Panc1 (cell line): ENCODE results near the gene RABL6. TPM values are rescaled to one million over a fixed set of nuclear protein-coding genes. Genes with fewer than 3 reads are reported as not detected.

Experiments
- ATAC-seq: fragments of 200-7000 bp; cut with Tn5 transposase; 2 replicates; pipeline ENCODE4 v1.9.1; 2020; ENCODE audit warnings: mild to moderate bottlenecking, moderate library complexity
- BruUV-seq: library from RNA; stranded (reverse); fragments of 400-500 nt; replicated peaks from 2 replicates; lab custom pipeline; 2021; lab: Mats Ljungman, UMichigan
- CTCF ChIA-PET: fragments of 300-600 bp; sonication (Branson Sonifier 250); formaldehyde crosslinking; loops from one replicate; lab custom pipeline; 2022; ENCODE audit warnings: antibody characterized with exemption; lab: Charles Lee
- POLR2A ChIA-PET: fragments of 300-600 bp; sonication (Branson Sonifier 250); formaldehyde crosslinking; loops from one replicate; lab custom pipeline; 2022; ENCODE audit warnings: antibody characterized with exemption; lab: Charles Lee
- DNase-seq: peaks from one replicate; pipeline ENCODE4 v3.0.0-alpha.2; 2010; ENCODE audit warnings: low read depth, low spot score
- H3K27ac ChIP-seq: 2 replicates; pipeline ENCODE4 v1.5.1; 2011; ENCODE audit warnings: mild to moderate bottlenecking, low read length, inconsistent platforms
- H3K27me3 ChIP-seq: fragments of 200-500 bp; sonication (Bioruptor generic); 2 replicates; pipeline ENCODE4 v1.6.0; 2014; ENCODE audit warnings: low read length, inconsistent platforms; ENCODE audit not compliant: control insufficient read depth, insufficient read depth
- H3K36me3 ChIP-seq: fragments of 200-500 bp; sonication (Bioruptor generic); 2 replicates; pipeline ENCODE4 v1.5.1; 2014; ENCODE audit warnings: inconsistent platforms, mild to moderate bottlenecking, low read length, moderate library complexity; ENCODE audit not compliant: control insufficient read depth, insufficient read depth
- H3K4me1 ChIP-seq: 2 replicates; pipeline ENCODE4 v1.5.1; 2011; ENCODE audit warnings: inconsistent platforms, mild to moderate bottlenecking, low read length, moderate library complexity; ENCODE audit not compliant: control insufficient read depth, insufficient read depth
- H3K4me3 ChIP-seq, 2 experiments: 2 replicates each; pipeline ENCODE4 v1.5.1; 2011 to 2012; ENCODE audit warnings: low read depth in 2 of 2, low read length in 2 of 2, mild to moderate bottlenecking in 2 of 2, inconsistent platforms in 1 of 2, moderate library complexity in 1 of 2
- H3K9me3 ChIP-seq: fragments of 200-500 bp; sonication (Bioruptor generic); 2 replicates; pipeline ENCODE4 v1.5.1; 2014; ENCODE audit warnings: low read depth, mild to moderate bottlenecking, inconsistent platforms, low read length, moderate library complexity; ENCODE audit not compliant: control insufficient read depth, insufficient read depth
- POLR2AphosphoS5 ChIP-seq: IDR thresholded peaks from 2 replicates; pipeline ENCODE4 v1.6.1; 2012; ENCODE audit warnings: mild to moderate bottlenecking, low read depth, low read length, moderate library complexity
- SIN3A ChIP-seq: IDR thresholded peaks from 2 replicates; pipeline ENCODE4 v1.6.1; 2012; ENCODE audit warnings: low read depth, mild to moderate bottlenecking, low read length, moderate library complexity, borderline replicate concordance; ENCODE audit not compliant: insufficient read depth
- TCF7L2 ChIP-seq: IDR thresholded peaks from 2 replicates; pipeline ENCODE4 v1.6.1; 2011; ENCODE audit warnings: mild to moderate bottlenecking, low read depth, low read length, inconsistent platforms
- in situ Hi-C: cut with HindIII; loops from 2 replicates; pipeline ENCODE4 v1.10.0; 2016; ENCODE audit warnings: low sequenced_read_pairs, low pct_unique_long_range_greater_than_20kb
- intact Hi-C: fragments of 100-400 bp; cut with micrococcal nuclease; formaldehyde crosslinking; loops from one replicate; pipeline ENCODE4 v1.10.0; 2022; ENCODE audit not compliant: unreplicated experiment
- total RNA-seq: library from RNA; stranded (reverse); gene quantifications from one replicate; pipeline ENCODE4 v1.2.1, GENCODE V29; 2021; ENCODE audit not compliant: unreplicated experiment
- TF ChIP-seq, protein P1 (sequence below), 2 experiments: IDR thresholded peaks; 2 replicates each; pipeline ENCODE4 v1.6.1; 2011 to 2012; ENCODE audit warnings: low read depth in 2 of 2, control low read depth in 1 of 2, low read length in 1 of 2, mild to moderate bottlenecking in 1 of 2, moderate library complexity in 1 of 2; ENCODE audit not compliant: insufficient read depth in 1 of 2
- TF ChIP-seq, protein P2 (sequence below): fragments of 450-650 bp; IDR thresholded peaks from 2 replicates; pipeline ENCODE4 v1.5.1; 2017; ENCODE audit warnings: mild to moderate bottlenecking

RABL6 gene
- total RNA-seq, 1 experiment from 2014 or later: 106 TPM

DNA sequence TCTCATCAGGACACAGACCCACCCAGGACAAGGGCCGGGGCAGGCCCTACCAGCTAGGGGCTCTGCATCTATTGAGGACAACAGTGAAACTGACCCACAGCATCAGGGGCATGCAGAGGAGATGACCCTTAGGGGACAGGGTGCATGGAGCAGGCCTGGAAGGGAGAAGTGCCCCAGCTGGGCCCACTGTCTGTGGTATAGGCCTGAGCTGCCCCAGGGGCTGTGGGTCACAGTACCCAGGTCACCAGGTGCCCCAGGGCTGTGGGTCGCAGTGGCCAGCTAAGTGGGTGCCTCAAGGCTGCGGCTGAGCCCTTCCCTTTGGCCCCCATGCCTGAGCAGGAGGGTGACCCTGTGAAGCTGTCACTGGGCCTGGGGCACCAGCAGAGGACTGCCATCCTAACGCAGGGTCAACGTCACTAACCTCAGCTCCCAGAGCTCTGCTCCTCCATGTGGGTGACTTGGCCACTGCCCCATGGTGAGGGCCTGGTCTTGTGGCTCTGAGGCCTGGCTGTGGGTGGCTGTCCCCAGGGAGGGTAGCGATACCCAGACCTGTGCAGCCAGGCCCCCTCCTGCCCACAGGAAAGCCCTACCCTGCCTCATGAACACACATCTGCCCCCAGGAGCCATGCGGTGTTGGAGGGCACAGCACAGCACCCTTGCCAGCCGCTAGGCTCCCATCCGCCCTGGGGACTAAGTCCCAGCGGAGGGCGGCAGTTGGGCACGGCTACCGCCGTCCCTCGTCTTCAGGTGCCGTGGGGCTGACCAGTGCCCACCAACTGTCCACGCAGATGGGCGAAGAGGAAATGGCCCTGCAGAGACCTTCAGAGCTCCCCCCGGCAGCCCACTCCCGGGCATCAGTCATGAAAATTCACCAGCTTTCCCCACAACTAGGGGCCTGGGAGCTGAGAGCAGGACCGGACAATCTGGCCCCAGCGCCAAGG lies 53.5 kb downstream of the RABL6 start:
- ATAC-seq (no peak), DNase-seq (no peak)
- H3K4me3 ChIP-seq: no peak overlapping the region
- TF ChIP-seq SIN3A (no peak), POLR2AphosphoS5 (no peak; the same call in 1 of the 2 replicates), TCF7L2 (no peak)
- TF ChIP-seq, protein P1, sequence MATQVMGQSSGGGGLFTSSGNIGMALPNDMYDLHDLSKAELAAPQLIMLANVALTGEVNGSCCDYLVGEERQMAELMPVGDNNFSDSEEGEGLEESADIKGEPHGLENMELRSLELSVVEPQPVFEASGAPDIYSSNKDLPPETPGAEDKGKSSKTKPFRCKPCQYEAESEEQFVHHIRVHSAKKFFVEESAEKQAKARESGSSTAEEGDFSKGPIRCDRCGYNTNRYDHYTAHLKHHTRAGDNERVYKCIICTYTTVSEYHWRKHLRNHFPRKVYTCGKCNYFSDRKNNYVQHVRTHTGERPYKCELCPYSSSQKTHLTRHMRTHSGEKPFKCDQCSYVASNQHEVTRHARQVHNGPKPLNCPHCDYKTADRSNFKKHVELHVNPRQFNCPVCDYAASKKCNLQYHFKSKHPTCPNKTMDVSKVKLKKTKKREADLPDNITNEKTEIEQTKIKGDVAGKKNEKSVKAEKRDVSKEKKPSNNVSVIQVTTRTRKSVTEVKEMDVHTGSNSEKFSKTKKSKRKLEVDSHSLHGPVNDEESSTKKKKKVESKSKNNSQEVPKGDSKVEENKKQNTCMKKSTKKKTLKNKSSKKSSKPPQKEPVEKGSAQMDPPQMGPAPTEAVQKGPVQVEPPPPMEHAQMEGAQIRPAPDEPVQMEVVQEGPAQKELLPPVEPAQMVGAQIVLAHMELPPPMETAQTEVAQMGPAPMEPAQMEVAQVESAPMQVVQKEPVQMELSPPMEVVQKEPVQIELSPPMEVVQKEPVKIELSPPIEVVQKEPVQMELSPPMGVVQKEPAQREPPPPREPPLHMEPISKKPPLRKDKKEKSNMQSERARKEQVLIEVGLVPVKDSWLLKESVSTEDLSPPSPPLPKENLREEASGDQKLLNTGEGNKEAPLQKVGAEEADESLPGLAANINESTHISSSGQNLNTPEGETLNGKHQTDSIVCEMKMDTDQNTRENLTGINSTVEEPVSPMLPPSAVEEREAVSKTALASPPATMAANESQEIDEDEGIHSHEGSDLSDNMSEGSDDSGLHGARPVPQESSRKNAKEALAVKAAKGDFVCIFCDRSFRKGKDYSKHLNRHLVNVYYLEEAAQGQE (IDR thresholded peaks at IDR 0.05; ENCODE audit: insufficient read depth in 1 of 2, low read depth in 2 of 2, low read length in 1 of 2): no peak
- TF ChIP-seq, protein P2, sequence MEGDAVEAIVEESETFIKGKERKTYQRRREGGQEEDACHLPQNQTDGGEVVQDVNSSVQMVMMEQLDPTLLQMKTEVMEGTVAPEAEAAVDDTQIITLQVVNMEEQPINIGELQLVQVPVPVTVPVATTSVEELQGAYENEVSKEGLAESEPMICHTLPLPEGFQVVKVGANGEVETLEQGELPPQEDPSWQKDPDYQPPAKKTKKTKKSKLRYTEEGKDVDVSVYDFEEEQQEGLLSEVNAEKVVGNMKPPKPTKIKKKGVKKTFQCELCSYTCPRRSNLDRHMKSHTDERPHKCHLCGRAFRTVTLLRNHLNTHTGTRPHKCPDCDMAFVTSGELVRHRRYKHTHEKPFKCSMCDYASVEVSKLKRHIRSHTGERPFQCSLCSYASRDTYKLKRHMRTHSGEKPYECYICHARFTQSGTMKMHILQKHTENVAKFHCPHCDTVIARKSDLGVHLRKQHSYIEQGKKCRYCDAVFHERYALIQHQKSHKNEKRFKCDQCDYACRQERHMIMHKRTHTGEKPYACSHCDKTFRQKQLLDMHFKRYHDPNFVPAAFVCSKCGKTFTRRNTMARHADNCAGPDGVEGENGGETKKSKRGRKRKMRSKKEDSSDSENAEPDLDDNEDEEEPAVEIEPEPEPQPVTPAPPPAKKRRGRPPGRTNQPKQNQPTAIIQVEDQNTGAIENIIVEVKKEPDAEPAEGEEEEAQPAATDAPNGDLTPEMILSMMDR: no peak
- intact Hi-C loops: no loop called here
- POLR2A ChIA-PET: no interaction called here
- in situ Hi-C loops: no loop called here
- BruUV-seq: no TSS peak
- no peaks in the 10 kb centered on the region for H3K27me3 ChIP-seq
- no peaks in the 10 kb centered on the region for H3K9me3 ChIP-seq
- H3K4me1 ChIP-seq: peaks cover 33% of the 10 kb centered on the region
- CTCF ChIA-PET: interaction anchor here (0.6 kb wide), 1 partner anchor 23 kb away, joined by 3 read pairs; no protein-coding TSS in a partner anchor
- no peaks in the 10 kb centered on the region; the same call in 1 of the 2 replicates for H3K36me3 ChIP-seq
- H3K27ac ChIP-seq: no peak overlapping the region

DNA sequence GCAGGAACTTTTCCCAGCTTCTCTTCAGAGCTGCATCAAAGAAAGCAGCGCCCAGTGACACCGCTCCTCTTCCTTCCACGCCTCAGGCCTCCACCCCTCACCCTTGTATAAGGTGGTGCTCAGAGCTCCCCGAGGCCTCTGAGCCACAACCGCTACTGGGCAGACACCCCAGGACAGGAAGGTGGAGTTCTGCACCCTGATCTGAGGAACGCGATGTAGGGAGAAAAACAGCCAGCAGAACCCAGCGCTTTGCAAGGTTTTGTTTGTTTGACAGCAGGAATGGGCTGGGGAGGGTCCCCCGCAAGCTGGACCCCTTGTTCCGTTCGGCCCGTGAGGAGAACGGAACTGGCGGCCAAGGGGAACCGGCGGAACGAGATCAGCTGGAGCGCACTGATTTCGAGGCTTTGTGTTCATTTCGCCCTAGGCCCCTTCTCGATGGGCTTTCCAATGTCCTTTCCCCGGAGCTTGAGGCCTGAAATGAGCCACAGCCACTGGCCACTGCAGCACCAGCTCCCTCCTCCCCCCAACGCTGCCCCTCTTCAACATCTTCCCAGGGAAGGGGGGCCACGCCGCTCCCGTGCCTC lies 54.2 kb downstream of the RABL6 start:
- in situ Hi-C loops (no loop called here), intact Hi-C loops (no loop called here)
- Histone ChIP-seq H3K27ac (no peak overlapping the region), H3K4me1 (peaks cover 30% of the 10 kb centered on the region), H3K36me3 (no peaks in the 10 kb centered on the region; the same call in 1 of the 2 replicates), H3K4me3 (no peak overlapping the region), H3K27me3 (no peaks in the 10 kb centered on the region), H3K9me3 (no peaks in the 10 kb centered on the region)
- ChIA-PET CTCF (interaction anchor here (0.6 kb wide), 1 partner anchor 22 kb away, joined by 3 read pairs; no protein-coding TSS in a partner anchor), POLR2A (no interaction called here)
- ATAC-seq (no peak), DNase-seq (no peak)
- TF ChIP-seq SIN3A: no peak
- no TSS peak for BruUV-seq
